Measurements from ENCODE around the gene EFHD2.

GRCh38 chr1:15443281-15443680 is 33.6 kb downstream of the EFHD2 start:
- TF ChIP-seq CTCF (IDR thresholded peaks at IDR 0.05) (no peak), POLR2A (IDR thresholded peaks at IDR 0.05) (no peak)

All from prostate gland (tissue), 2 donors.